ENCODE data around the gene EEF1G.

DNA sequence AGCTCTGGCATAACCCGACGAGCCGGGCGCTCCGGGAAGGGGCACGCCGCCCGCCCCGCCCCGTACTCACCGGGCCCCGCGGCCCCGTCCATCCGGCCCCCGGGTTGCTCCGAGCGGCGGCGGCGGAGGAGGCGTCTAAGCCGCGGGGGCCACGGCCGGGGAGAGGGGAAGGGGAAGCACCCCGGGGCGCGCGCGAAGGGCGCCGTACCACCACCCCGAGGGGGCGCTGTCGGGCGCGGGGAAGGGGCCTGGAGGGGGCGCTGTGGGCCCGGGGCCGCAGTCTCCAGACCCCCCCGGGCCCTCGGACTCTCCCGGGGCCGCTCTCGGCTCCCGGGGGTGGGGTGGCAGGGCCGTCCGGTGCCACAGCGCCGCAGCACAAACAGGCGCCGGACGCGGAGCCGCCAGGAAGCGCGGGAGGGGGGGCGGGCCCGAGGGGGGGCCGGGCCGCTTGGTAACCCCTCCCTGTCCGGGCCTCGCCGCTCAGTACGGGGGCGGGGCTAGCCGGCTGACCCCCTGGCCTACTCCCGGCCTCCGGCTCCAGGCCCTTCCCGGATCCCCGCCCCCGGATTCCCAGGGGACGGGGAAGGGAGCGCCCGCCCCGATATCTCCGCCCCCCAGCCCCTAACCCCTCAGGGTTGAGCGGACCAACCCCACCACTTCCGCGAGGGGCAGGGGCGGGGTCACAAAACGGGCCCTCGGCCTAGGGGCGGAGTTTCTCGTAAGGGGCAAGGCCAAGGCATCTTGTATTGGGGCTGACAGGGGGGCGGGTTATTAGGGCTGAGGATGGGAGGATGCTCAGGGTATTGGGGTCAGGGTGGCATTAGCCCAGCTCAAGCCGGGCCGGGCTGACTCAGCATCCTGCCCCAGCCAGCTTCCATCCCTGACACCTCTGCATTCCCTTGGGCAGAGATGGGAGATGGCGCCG lies 38.9 kb upstream of the EEF1G start, which contains the start of the genes EML3 and ROM1:
- TF ChIP-seq EZH2phosphoT487 (IDR thresholded peaks at IDR 0.05; ENCODE audit: low read length) = no peak
- TF ChIP-seq, protein P1, sequence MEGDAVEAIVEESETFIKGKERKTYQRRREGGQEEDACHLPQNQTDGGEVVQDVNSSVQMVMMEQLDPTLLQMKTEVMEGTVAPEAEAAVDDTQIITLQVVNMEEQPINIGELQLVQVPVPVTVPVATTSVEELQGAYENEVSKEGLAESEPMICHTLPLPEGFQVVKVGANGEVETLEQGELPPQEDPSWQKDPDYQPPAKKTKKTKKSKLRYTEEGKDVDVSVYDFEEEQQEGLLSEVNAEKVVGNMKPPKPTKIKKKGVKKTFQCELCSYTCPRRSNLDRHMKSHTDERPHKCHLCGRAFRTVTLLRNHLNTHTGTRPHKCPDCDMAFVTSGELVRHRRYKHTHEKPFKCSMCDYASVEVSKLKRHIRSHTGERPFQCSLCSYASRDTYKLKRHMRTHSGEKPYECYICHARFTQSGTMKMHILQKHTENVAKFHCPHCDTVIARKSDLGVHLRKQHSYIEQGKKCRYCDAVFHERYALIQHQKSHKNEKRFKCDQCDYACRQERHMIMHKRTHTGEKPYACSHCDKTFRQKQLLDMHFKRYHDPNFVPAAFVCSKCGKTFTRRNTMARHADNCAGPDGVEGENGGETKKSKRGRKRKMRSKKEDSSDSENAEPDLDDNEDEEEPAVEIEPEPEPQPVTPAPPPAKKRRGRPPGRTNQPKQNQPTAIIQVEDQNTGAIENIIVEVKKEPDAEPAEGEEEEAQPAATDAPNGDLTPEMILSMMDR (IDR thresholded peaks at IDR 0.05; ENCODE audit: low read length) = peak; percentile 89
